Neural cell (in vitro differentiated cells): ENCODE results near the gene MIA2. TPM values are rescaled to one million over a fixed set of nuclear protein-coding genes. Genes with fewer than 3 reads are reported as not detected.

ENCODE experiments used
- H2AFZ ChIP-seq: fragments of 200-600, 300-800 bp; sonication (generic), shearing (Covaris generic); 2 replicates; pipeline ENCODE4 v1.6.0; 2014; ENCODE audit warnings: low read depth, mild to moderate bottlenecking, antibody characterized with exemption, low read length, moderate library complexity
- H3F3A ChIP-seq: fragments of 200-600 bp; shearing (Covaris generic); 2 replicates; pipeline ENCODE4 v1.6.1; 2016; ENCODE audit warnings: mild to moderate bottlenecking, moderate library complexity, mixed read lengths, antibody characterized with exemption, low read length; ENCODE audit not compliant: insufficient read depth, poor library complexity, severe bottlenecking
- H3K27ac ChIP-seq: fragments of 200-600, 300-800 bp; sonication (generic), shearing (Covaris generic); 2 replicates; pipeline ENCODE4 v1.5.1; 2014; ENCODE audit warnings: mild to moderate bottlenecking, low read length, moderate library complexity
- H3K27me3 ChIP-seq: fragments of 300-800, 200-600 bp; sonication (generic), shearing (Covaris generic); 2 replicates; pipeline ENCODE4 v1.6.0; 2014; ENCODE audit warnings: mild to moderate bottlenecking, low read depth, low read length, moderate library complexity; ENCODE audit not compliant: insufficient read depth
- H3K36me3 ChIP-seq: fragments of 300-800, 200-600 bp; sonication (generic), shearing (Covaris generic); 2 replicates; pipeline ENCODE4 v1.5.1; 2014; ENCODE audit warnings: mild to moderate bottlenecking, antibody characterized with exemption, low read length, moderate library complexity; ENCODE audit not compliant: insufficient read depth
- H3K4me2 ChIP-seq: fragments of 300-800, 200-600 bp; sonication (generic), shearing (Covaris generic); 2 replicates; pipeline ENCODE4 v1.6.0; 2014; ENCODE audit warnings: mild to moderate bottlenecking, low read length
- H3K4me3 ChIP-seq: fragments of 300-800, 200-600 bp; sonication (generic), shearing (Covaris generic); 2 replicates; pipeline ENCODE4 v1.5.1; 2014; ENCODE audit warnings: mild to moderate bottlenecking, low read length, moderate library complexity
- H3K79me2 ChIP-seq: fragments of 200-600 bp; shearing (Covaris generic); replicated peaks from 2 replicates; pipeline ENCODE4 v1.6.0; 2014; ENCODE audit warnings: mild to moderate bottlenecking, low read length, moderate library complexity; ENCODE audit not compliant: insufficient read depth
- H3K9ac ChIP-seq: fragments of 300-800, 200-600 bp; sonication (generic), shearing (Covaris generic); 2 replicates; pipeline ENCODE4 v1.6.1; 2016; ENCODE audit warnings: mild to moderate bottlenecking, low read length, mixed read lengths
- H3K9me2 ChIP-seq: fragments of 200-600 bp; shearing (Covaris generic); 2 replicates; pipeline ENCODE4 v1.6.1; 2016; ENCODE audit warnings: mild to moderate bottlenecking, low read length, mixed read lengths; ENCODE audit not compliant: insufficient read depth
- H3K9me3 ChIP-seq: fragments of 200-600, 300-800 bp; sonication (generic), shearing (Covaris generic); 2 replicates; pipeline ENCODE4 v1.6.1; 2016; ENCODE audit warnings: mild to moderate bottlenecking, mixed run types, low read length, moderate library complexity, mixed read lengths
- H4K20me1 ChIP-seq: fragments of 200-600 bp; shearing (Covaris generic); 2 replicates; pipeline ENCODE4 v1.6.1; 2016; ENCODE audit warnings: mild to moderate bottlenecking, mixed run types; ENCODE audit not compliant: insufficient read depth
- EP300 ChIP-seq: fragments of 450-650 bp; conservative IDR thresholded peaks from 2 replicates; pipeline ENCODE4 v1.6.1; 2014; ENCODE audit warnings: antibody characterized with exemption, mild to moderate bottlenecking, moderate library complexity; ENCODE audit not compliant: poor library complexity, severe bottlenecking
- EZH2 ChIP-seq: fragments of 200-600, 300-800 bp; shearing (Covaris generic), sonication (generic); IDR thresholded peaks from 2 replicates; pipeline ENCODE4 v1.6.1; 2014; ENCODE audit warnings: antibody characterized with exemption, low read length, borderline replicate concordance, mild to moderate bottlenecking; ENCODE audit not compliant: insufficient read depth, poor library complexity, severe bottlenecking
- MXI1 ChIP-seq: fragments of 450-650 bp; conservative IDR thresholded peaks from 2 replicates; pipeline ENCODE4 v1.6.1; 2014; ENCODE audit warnings: antibody characterized with exemption, mild to moderate bottlenecking; ENCODE audit not compliant: poor library complexity, severe bottlenecking
- POLR2AphosphoS5 ChIP-seq: IDR thresholded peaks from 2 replicates; pipeline ENCODE4 v1.6.1; 2012
- RAD21 ChIP-seq: fragments of 450-650 bp; conservative IDR thresholded peaks from 2 replicates; pipeline ENCODE4 v1.6.1; 2014; ENCODE audit warnings: antibody characterized with exemption, mild to moderate bottlenecking, moderate library complexity
- SMC3 ChIP-seq: fragments of 450-650 bp; conservative IDR thresholded peaks from 2 replicates; pipeline ENCODE4 v1.6.1; 2014; ENCODE audit warnings: antibody characterized with exemption, mild to moderate bottlenecking, moderate library complexity; ENCODE audit not compliant: poor library complexity
- TAF1 ChIP-seq: IDR thresholded peaks from 2 replicates; pipeline ENCODE4 v1.6.1; 2012; ENCODE audit warnings: low read depth
- polyA plus RNA-seq: library from polyadenylated mRNA; depleted of rRNA; stranded (reverse); fragments of >200 nt; gene quantifications from 2 replicates; pipeline ENCODE4 v1.2.3, GENCODE V29; 2014
- TF ChIP-seq, protein P1 (sequence below): IDR thresholded peaks from 2 replicates; pipeline ENCODE4 v1.6.1; 2012; ENCODE audit warnings: borderline replicate concordance
- TF ChIP-seq, protein P2 (sequence below): fragments of 450-650 bp; IDR thresholded peaks from 2 replicates; pipeline ENCODE4 v1.5.1; 2014; ENCODE audit warnings: antibody characterized with exemption, mild to moderate bottlenecking, moderate library complexity; ENCODE audit not compliant: poor library complexity, severe bottlenecking

The MIA2 gene
- polyA plus RNA-seq, 1 donor from 2014 or later: 17.7 TPM

DNA sequence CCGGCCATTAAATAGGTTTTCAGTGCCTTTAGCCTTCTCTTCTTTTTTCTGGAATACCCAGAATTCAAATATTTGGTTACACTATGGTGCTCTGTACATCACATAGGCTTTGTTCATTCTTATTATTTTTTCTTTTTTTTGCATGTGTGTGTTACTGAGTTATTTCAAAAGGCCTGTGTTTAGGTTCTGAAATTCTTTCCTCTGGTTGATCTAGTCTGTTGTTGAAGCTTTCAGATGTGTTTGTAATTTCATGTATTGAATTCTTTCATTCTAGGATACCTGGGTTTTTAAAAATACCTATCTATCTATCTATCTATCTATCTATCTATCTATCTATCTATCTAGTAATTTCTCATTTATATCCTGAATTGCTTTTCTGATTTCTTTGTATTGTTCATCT lies 131.6 kb downstream of the MIA2 start:
- Histone ChIP-seq H3K4me3 (no peak overlapping the region), H3K27me3 (no peaks in the 10 kb centered on the region), H2AFZ (no peak overlapping the region), H3K27ac (no peak overlapping the region), H3F3A (no peaks in the 10 kb centered on the region), H4K20me1 (no peaks in the 10 kb centered on the region), H3K9me2 (no peaks in the 10 kb centered on the region), H3K4me2 (no peak overlapping the region), H3K79me2 (no peaks in the 10 kb centered on the region), H3K9me3 (no peaks in the 10 kb centered on the region), H3K36me3 (no peaks in the 10 kb centered on the region), H3K9ac (no peak overlapping the region)
- TF ChIP-seq TAF1 (no peak), EP300 (no peak), POLR2AphosphoS5 (no peak), SMC3 (no peak)
- TF ChIP-seq, protein P1, sequence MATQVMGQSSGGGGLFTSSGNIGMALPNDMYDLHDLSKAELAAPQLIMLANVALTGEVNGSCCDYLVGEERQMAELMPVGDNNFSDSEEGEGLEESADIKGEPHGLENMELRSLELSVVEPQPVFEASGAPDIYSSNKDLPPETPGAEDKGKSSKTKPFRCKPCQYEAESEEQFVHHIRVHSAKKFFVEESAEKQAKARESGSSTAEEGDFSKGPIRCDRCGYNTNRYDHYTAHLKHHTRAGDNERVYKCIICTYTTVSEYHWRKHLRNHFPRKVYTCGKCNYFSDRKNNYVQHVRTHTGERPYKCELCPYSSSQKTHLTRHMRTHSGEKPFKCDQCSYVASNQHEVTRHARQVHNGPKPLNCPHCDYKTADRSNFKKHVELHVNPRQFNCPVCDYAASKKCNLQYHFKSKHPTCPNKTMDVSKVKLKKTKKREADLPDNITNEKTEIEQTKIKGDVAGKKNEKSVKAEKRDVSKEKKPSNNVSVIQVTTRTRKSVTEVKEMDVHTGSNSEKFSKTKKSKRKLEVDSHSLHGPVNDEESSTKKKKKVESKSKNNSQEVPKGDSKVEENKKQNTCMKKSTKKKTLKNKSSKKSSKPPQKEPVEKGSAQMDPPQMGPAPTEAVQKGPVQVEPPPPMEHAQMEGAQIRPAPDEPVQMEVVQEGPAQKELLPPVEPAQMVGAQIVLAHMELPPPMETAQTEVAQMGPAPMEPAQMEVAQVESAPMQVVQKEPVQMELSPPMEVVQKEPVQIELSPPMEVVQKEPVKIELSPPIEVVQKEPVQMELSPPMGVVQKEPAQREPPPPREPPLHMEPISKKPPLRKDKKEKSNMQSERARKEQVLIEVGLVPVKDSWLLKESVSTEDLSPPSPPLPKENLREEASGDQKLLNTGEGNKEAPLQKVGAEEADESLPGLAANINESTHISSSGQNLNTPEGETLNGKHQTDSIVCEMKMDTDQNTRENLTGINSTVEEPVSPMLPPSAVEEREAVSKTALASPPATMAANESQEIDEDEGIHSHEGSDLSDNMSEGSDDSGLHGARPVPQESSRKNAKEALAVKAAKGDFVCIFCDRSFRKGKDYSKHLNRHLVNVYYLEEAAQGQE: no peak

DNA sequence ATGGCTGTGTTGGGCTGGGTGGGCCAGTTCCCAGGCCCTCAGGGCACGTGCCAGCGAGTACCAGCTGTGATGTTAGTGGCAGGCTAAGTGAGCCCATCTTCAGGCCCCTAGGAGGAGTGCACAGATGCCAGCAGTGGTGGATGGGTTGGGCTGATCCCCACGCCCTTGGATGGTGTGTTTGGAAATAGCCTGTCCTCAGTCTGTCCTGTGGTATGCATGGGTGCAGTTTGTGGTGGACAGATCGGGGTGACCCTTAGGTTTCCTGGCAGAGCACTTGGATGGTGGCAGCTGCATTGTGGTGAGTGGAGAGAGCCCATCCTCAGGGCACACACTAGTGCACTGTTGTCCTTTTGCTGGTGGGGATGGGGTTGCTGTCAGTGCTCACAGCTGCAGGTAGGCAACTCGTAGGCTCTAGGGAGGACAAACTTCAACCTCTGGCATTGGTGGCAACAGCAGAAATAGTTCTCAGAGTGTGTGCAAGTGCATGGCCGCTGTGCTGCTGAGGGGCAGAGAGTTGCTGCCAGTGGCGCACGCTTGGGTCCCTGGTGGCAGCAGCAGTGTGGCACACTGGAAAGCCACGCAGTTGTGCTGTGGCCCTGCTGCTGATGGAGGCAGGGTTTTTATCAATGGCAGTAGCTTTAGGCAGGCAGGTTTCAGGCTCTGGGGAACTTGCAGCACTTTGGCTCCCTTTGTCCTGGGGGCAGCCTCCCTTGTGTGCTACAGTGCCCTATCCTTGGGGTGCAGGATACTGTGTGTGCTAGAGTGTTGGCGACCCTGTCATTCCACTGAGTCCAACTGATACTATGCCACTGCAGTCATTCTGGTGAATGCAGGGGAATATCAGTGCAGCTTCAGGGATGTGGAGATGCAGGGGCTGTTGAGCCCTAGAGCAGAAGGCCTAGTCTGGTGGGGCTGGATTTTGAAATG lies 133.0 kb downstream of the MIA2 start:
- Histone ChIP-seq H3F3A (no peaks in the 10 kb centered on the region), H3K27me3 (no peaks in the 10 kb centered on the region), H3K4me3 (no peak overlapping the region), H4K20me1 (no peaks in the 10 kb centered on the region), H3K79me2 (no peaks in the 10 kb centered on the region), H3K9ac (no peak overlapping the region), H3K4me2 (no peak overlapping the region), H2AFZ (no peak overlapping the region), H3K27ac (no peak overlapping the region), H3K36me3 (no peaks in the 10 kb centered on the region), H3K9me2 (no peaks in the 10 kb centered on the region), H3K9me3 (no peaks in the 10 kb centered on the region)
- TF ChIP-seq, protein P1: no peak
- TF ChIP-seq RAD21: no peak
- no peak for TF ChIP-seq MXI1
- no peak for TF ChIP-seq TAF1
- TF ChIP-seq EZH2: no peak
- TF ChIP-seq SMC3: no peak
- TF ChIP-seq, protein P2, sequence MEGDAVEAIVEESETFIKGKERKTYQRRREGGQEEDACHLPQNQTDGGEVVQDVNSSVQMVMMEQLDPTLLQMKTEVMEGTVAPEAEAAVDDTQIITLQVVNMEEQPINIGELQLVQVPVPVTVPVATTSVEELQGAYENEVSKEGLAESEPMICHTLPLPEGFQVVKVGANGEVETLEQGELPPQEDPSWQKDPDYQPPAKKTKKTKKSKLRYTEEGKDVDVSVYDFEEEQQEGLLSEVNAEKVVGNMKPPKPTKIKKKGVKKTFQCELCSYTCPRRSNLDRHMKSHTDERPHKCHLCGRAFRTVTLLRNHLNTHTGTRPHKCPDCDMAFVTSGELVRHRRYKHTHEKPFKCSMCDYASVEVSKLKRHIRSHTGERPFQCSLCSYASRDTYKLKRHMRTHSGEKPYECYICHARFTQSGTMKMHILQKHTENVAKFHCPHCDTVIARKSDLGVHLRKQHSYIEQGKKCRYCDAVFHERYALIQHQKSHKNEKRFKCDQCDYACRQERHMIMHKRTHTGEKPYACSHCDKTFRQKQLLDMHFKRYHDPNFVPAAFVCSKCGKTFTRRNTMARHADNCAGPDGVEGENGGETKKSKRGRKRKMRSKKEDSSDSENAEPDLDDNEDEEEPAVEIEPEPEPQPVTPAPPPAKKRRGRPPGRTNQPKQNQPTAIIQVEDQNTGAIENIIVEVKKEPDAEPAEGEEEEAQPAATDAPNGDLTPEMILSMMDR: no peak
- no peak for TF ChIP-seq EP300
- no peak for TF ChIP-seq POLR2AphosphoS5
